Vagina (tissue), 2 donors: ENCODE results near the gene CCDC87.

Source experiments
- CTCF ChIP-seq, 3 experiments: fragments of 450-650 bp in 2 of 3; fragments of 200-600 bp in 1 of 3; sonication (generic) in 1 of 3; IDR thresholded peaks; one replicate each; pipeline ENCODE4 v1.5.1; 2017 to 2019; ENCODE audit warnings: antibody characterized with exemption in 3 of 3, mild to moderate bottlenecking in 2 of 3, moderate library complexity in 2 of 3
- POLR2A ChIP-seq, 2 donors: fragments of 450-650 bp; IDR thresholded peaks; one replicate each; pipeline ENCODE4 v1.6.1; 2017; ENCODE audit warnings: antibody characterized with exemption in 2 of 2, mild to moderate bottlenecking in 2 of 2, moderate library complexity in 2 of 2

GRCh38 chr11:66628061-66628603, 35.3 kb upstream of the CCDC87 start:
- TF ChIP-seq POLR2A (IDR thresholded peaks at IDR 0.05), result no peak
- no peak for TF ChIP-seq CTCF (IDR thresholded peaks at IDR 0.05)
